ENCODE measurements around the gene C19orf85.

DNA sequence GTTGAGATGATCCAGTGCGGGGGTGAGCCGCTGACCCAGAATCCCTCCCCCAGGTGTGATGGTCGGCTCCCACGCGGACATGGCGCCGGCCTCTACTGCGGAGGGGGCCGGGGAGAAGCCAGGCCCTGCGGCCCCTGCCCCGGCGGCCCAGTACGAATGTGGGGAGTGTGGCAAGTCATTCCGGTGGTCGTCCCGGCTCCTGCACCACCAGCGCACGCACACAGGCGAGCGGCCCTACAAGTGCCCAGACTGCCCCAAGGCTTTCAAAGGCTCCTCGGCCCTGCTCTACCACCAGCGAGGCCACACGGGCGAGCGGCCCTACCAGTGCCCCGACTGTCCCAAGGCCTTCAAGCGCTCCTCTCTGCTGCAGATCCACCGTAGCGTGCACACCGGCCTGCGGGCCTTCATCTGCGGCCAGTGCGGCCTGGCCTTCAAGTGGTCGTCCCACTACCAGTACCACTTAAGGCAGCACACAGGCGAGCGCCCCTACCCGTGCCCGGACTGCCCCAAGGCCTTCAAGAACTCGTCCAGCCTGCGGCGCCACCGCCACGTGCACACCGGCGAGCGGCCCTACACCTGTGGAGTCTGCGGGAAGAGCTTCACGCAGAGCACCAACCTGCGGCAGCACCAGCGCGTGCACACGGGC, 16.7 kb upstream of the C19orf85 start:
- TF ChIP-seq, protein P1, sequence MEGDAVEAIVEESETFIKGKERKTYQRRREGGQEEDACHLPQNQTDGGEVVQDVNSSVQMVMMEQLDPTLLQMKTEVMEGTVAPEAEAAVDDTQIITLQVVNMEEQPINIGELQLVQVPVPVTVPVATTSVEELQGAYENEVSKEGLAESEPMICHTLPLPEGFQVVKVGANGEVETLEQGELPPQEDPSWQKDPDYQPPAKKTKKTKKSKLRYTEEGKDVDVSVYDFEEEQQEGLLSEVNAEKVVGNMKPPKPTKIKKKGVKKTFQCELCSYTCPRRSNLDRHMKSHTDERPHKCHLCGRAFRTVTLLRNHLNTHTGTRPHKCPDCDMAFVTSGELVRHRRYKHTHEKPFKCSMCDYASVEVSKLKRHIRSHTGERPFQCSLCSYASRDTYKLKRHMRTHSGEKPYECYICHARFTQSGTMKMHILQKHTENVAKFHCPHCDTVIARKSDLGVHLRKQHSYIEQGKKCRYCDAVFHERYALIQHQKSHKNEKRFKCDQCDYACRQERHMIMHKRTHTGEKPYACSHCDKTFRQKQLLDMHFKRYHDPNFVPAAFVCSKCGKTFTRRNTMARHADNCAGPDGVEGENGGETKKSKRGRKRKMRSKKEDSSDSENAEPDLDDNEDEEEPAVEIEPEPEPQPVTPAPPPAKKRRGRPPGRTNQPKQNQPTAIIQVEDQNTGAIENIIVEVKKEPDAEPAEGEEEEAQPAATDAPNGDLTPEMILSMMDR (IDR thresholded peaks at IDR 0.05): no peak
- TF ChIP-seq ZFX (IDR thresholded peaks at IDR 0.05; ENCODE audit: borderline replicate concordance): no peak
